Astrocyte (in vitro differentiated cells and primary cell): ENCODE data around the gene TTYH3. TPM values are rescaled to one million over a fixed set of nuclear protein-coding genes. Genes with fewer than 3 reads are reported as not detected.

ENCODE experiments used
- DNase-seq: peaks from one replicate; pipeline ENCODE4 v3.0.0-alpha.2; 2010; ENCODE audit warnings: low read depth
- FAIRE-seq: peaks from 2 replicates; lab custom pipeline; 2011; peaks lifted over from hg19 to GRCh38; lab: Jason Lieb, UNC
- H2AFZ ChIP-seq: 2 replicates; pipeline ENCODE4 v1.6.0; 2012; ENCODE audit warnings: low read depth, low read length, inconsistent platforms
- H3K27ac ChIP-seq: 2 replicates; pipeline ENCODE4 v1.5.1; 2011; ENCODE audit warnings: low read depth, low read length, inconsistent platforms
- H3K27me3 ChIP-seq: 2 replicates; pipeline ENCODE4 v1.6.0; 2011; ENCODE audit warnings: low read length, inconsistent platforms; ENCODE audit not compliant: insufficient read depth
- H3K36me3 ChIP-seq: 2 replicates; pipeline ENCODE4 v1.5.1; 2011; ENCODE audit warnings: low read length, inconsistent platforms; ENCODE audit not compliant: insufficient read depth
- H3K4me1 ChIP-seq: 2 replicates; pipeline ENCODE4 v1.5.1; 2011; ENCODE audit warnings: low read length, inconsistent platforms; ENCODE audit not compliant: insufficient read depth
- H3K4me2 ChIP-seq: 2 replicates; pipeline ENCODE4 v1.6.0; 2012; ENCODE audit warnings: low read length, inconsistent platforms
- H3K4me3 ChIP-seq: 2 replicates; pipeline ENCODE4 v1.5.1; 2011; ENCODE audit warnings: low read depth, mild to moderate bottlenecking, low read length, inconsistent platforms; ENCODE audit not compliant: insufficient read depth
- H3K79me2 ChIP-seq: 2 replicates; pipeline ENCODE4 v1.6.0; 2012; ENCODE audit warnings: mild to moderate bottlenecking, low read length, inconsistent platforms; ENCODE audit not compliant: insufficient read depth
- H3K9ac ChIP-seq: 2 replicates; pipeline ENCODE4 v1.6.0; 2012; ENCODE audit warnings: mild to moderate bottlenecking, low read length, inconsistent platforms
- H3K9me3 ChIP-seq: 2 replicates; pipeline ENCODE4 v1.5.1; 2012; ENCODE audit warnings: low read depth, mild to moderate bottlenecking, low read length, inconsistent platforms; ENCODE audit not compliant: insufficient read depth
- H4K20me1 ChIP-seq: 2 replicates; pipeline ENCODE4 v1.6.0; 2012; ENCODE audit warnings: low read length, inconsistent platforms; ENCODE audit not compliant: insufficient read depth
- H3K27ac Mint-ChIP-seq: one replicate; pipeline ENCODE4 v1.8.0; 2021; ENCODE audit warnings: mild to moderate bottlenecking, mixed read lengths; ENCODE audit not compliant: unreplicated experiment
- H3K27me3 Mint-ChIP-seq: one replicate; pipeline ENCODE4 v1.8.0; 2021; ENCODE audit warnings: low read depth, mixed read lengths; ENCODE audit not compliant: unreplicated experiment
- H3K36me3 Mint-ChIP-seq: one replicate; pipeline ENCODE4 v1.8.0; 2021; ENCODE audit warnings: low read depth, mixed read lengths; ENCODE audit not compliant: unreplicated experiment
- H3K4me1 Mint-ChIP-seq: one replicate; pipeline ENCODE4 v1.8.0; 2021; ENCODE audit warnings: low read depth, mixed read lengths; ENCODE audit not compliant: unreplicated experiment
- H3K4me3 Mint-ChIP-seq: one replicate; pipeline ENCODE4 v1.8.0; 2021; ENCODE audit warnings: mild to moderate bottlenecking, moderate library complexity, mixed read lengths; ENCODE audit not compliant: unreplicated experiment
- H3K9me3 Mint-ChIP-seq: one replicate; pipeline ENCODE4 v1.8.0; 2021; ENCODE audit warnings: mild to moderate bottlenecking, mixed read lengths; ENCODE audit not compliant: unreplicated experiment
- CTCF ChIP-seq: IDR thresholded peaks from 2 replicates; pipeline ENCODE4 v1.5.1; 2011; ENCODE audit warnings: low read depth, mild to moderate bottlenecking, inconsistent platforms, low read length, moderate library complexity; ENCODE audit not compliant: insufficient read depth
- EZH2 ChIP-seq: IDR thresholded peaks from 2 replicates; pipeline ENCODE4 v1.6.1; 2012; ENCODE audit warnings: mild to moderate bottlenecking, low read length, inconsistent platforms; ENCODE audit not compliant: insufficient read depth
- total RNA-seq: library from RNA; stranded (reverse); gene quantifications from 2 replicates; pipeline ENCODE4 v1.2.1, GENCODE V29; 2021

Gene TTYH3
- total RNA-seq, 1 donor from 2014 or later: 273 TPM

- H3K9me3 ChIP-seq: no peaks in the 10 kb centered on the region
- H3K4me3 ChIP-seq: no peak overlapping the region
- H2AFZ ChIP-seq: no peak overlapping the region
- Mint-ChIP-seq H3K27me3 (peaks cover 8% of the 10 kb centered on the region), H3K27ac (peak overlapping the region; percentile 63), H3K36me3 (no peaks in the 10 kb centered on the region), H3K4me1 (peaks cover 21% of the 10 kb centered on the region), H3K4me3 (no peak overlapping the region), H3K9me3 (no peaks in the 10 kb centered on the region)
- FAIRE-seq (no peak), DNase-seq (no peak)
- peak overlapping the region; percentile 58 for H3K4me2 ChIP-seq
- no peak overlapping the region for H3K9ac ChIP-seq
- H3K36me3 ChIP-seq: no peaks in the 10 kb centered on the region
- H3K27ac ChIP-seq: no peak overlapping the region
- H3K79me2 ChIP-seq: no peaks in the 10 kb centered on the region
- H3K27me3 ChIP-seq: peaks cover 23% of the 10 kb centered on the region
- H4K20me1 ChIP-seq: peaks cover 5% of the 10 kb centered on the region
- no peak for TF ChIP-seq EZH2
- TF ChIP-seq CTCF: no peak
- H3K4me1 ChIP-seq: peaks cover 39% of the 10 kb centered on the region
These were observed 14.4 kb upstream of the TTYH3 start for GRCh38 chr7:2617325-2617905.

GRCh38 chr7:2619116-2619515, 12.7 kb upstream of the TTYH3 start:
- peak overlapping the region; percentile 85 for H3K4me2 ChIP-seq

More at GRCh38 chr7:2619116-2619515, 12.7 kb upstream of the TTYH3 start:
- Histone ChIP-seq H3K27ac (no peak overlapping the region), H4K20me1 (no peaks in the 10 kb centered on the region), H2AFZ (no peak overlapping the region), H3K9me3 (no peaks in the 10 kb centered on the region), H3K4me1 (peaks cover 44% of the 10 kb centered on the region), H3K36me3 (no peaks in the 10 kb centered on the region), H3K9ac (peak overlapping the region; percentile 42), H3K4me3 (peak overlapping the region; percentile 41), H3K79me2 (no peaks in the 10 kb centered on the region), H3K27me3 (peaks cover 12% of the 10 kb centered on the region)
- no peak overlapping the region for H3K4me3 Mint-ChIP-seq
- no peak overlapping the region for H3K27ac Mint-ChIP-seq
- FAIRE-seq (no peak), DNase-seq (peak; percentile 71)
- H3K27me3 Mint-ChIP-seq: peaks cover 8% of the 10 kb centered on the region
- peaks cover 18% of the 10 kb centered on the region for H3K4me1 Mint-ChIP-seq
- H3K36me3 Mint-ChIP-seq: no peaks in the 10 kb centered on the region
- no peaks in the 10 kb centered on the region for H3K9me3 Mint-ChIP-seq
- TF ChIP-seq CTCF: no peak
- no peak for TF ChIP-seq EZH2
